H1 (cell line): ENCODE data around the gene RFFL. TPM values are rescaled to one million over a fixed set of nuclear protein-coding genes. Genes with fewer than 3 reads are reported as not detected.

ENCODE experiments used
- CTCF ChIA-PET: fragments of 300-600 bp; sonication (Branson Sonifier 250); formaldehyde crosslinking; loops from one replicate; lab custom pipeline; 2021; ENCODE audit not compliant: partially characterized antibody; lab: Charles Lee
- POLR2A ChIA-PET: fragments of 300-600 bp; sonication (Branson Sonifier 250); formaldehyde crosslinking; loops from one replicate; lab custom pipeline; 2021; ENCODE audit warnings: inconsistent platforms; ENCODE audit not compliant: partially characterized antibody; lab: Charles Lee
- DNase-seq, 2 experiments: peaks; one replicate each; pipeline versions ENCODE4 v3.0.0 to v3.0.0-alpha.2; 2010 to 2022; ENCODE audit warnings: low spot score in 2 of 2, low read depth in 1 of 2, mixed read lengths in 1 of 2
- FAIRE-seq: peaks from 2 replicates; lab custom pipeline; 2011; peaks lifted over from hg19 to GRCh38; lab: Jason Lieb, UNC
- H2AFZ ChIP-seq: 2 replicates; pipeline ENCODE4 v1.8.1; 2012; ENCODE audit warnings: low read length, inconsistent platforms
- H2AK5ac ChIP-seq: 2 replicates; pipeline ENCODE4 v1.6.1; 2013; ENCODE audit warnings: low read depth, low read length
- H2BK120ac ChIP-seq: replicated peaks from 2 replicates; pipeline ENCODE3; 2013; ENCODE audit warnings: low read depth, low read length, inconsistent platforms
- H2BK12ac ChIP-seq: 2 replicates; pipeline ENCODE4 v1.6.1; 2013; ENCODE audit warnings: low read depth, low read length
- H2BK15ac ChIP-seq: 2 replicates; pipeline ENCODE4 v1.6.1; 2013; ENCODE audit warnings: low read length
- H2BK20ac ChIP-seq: 2 replicates; pipeline ENCODE4 v1.6.1; 2013; ENCODE audit warnings: low read length
- H2BK5ac ChIP-seq: 2 replicates; pipeline ENCODE4 v1.6.1; 2013; ENCODE audit warnings: low read depth, low read length
- H3K14ac ChIP-seq: 2 replicates; pipeline ENCODE4 v1.6.1; 2013; ENCODE audit warnings: inconsistent platforms; ENCODE audit not compliant: insufficient read length
- H3K18ac ChIP-seq: 2 replicates; pipeline ENCODE4 v1.6.1; 2013; ENCODE audit warnings: low read length; ENCODE audit errors: extremely low read depth
- H3K23ac ChIP-seq: 2 replicates; pipeline ENCODE4 v1.6.1; 2013; ENCODE audit warnings: inconsistent platforms; ENCODE audit not compliant: insufficient read length
- H3K23me2 ChIP-seq: 2 replicates; pipeline ENCODE4 v1.6.1; 2013; ENCODE audit warnings: low read depth, low read length
- H3K27ac ChIP-seq: 2 replicates; pipeline ENCODE4 v1.6.1; 2011; ENCODE audit warnings: low read depth, low read length, inconsistent platforms
- H3K27me3 ChIP-seq, 4 experiments: replicated peaks in 1 of 4; 1 replicate in 1 of 4; 2 replicates in 3 of 4; pipeline versions ENCODE4 v1.6.1 to v1.8.1; 2011 to 2013; ENCODE audit warnings: low read length in 3 of 4, mild to moderate bottlenecking in 3 of 4, inconsistent platforms in 2 of 4, mixed read lengths in 2 of 4, moderate library complexity in 1 of 4; ENCODE audit not compliant: control insufficient read depth in 3 of 4, insufficient read depth in 3 of 4; ENCODE audit errors: extremely low read depth in 1 of 4
- H3K36me3 ChIP-seq, 4 experiments: 2 replicates each; pipeline versions ENCODE4 v1.6.1 to v1.8.1; 2011 to 2013; ENCODE audit warnings: mild to moderate bottlenecking in 4 of 4, low read length in 3 of 4, moderate library complexity in 2 of 4, control low read depth in 1 of 4, inconsistent platforms in 1 of 4; ENCODE audit not compliant: insufficient read depth in 4 of 4, control insufficient read depth in 2 of 4
- H3K4ac ChIP-seq: replicated peaks from 2 replicates; pipeline ENCODE3; 2013; ENCODE audit warnings: low read length, low read depth, mixed read lengths, inconsistent platforms; ENCODE audit not compliant: insufficient read length
- H3K4me1 ChIP-seq, 4 experiments: replicated peaks in 1 of 4; 1 replicate in 1 of 4; 2 replicates in 3 of 4; pipeline versions ENCODE4 v1.6.1 to v1.8.1; 2011 to 2013; ENCODE audit warnings: low read length in 3 of 4, inconsistent platforms in 2 of 4, mixed read lengths in 1 of 4; ENCODE audit not compliant: insufficient read depth in 4 of 4, control insufficient read depth in 3 of 4
- H3K4me2 ChIP-seq, 2 experiments: 2 replicates each; pipeline versions ENCODE4 v1.6.1 to v1.8.1; 2011 to 2013; ENCODE audit warnings: low read depth in 2 of 2, low read length in 2 of 2, control low read depth in 1 of 2, inconsistent platforms in 1 of 2, mild to moderate bottlenecking in 1 of 2; ENCODE audit not compliant: insufficient read depth in 1 of 2
- H3K4me3 ChIP-seq, 4 experiments: fragments of 200-600, 300-600 bp in 1 of 4; sonication (generic), shearing (Covaris generic), sonication (Bioruptor Twin) in 1 of 4; 2 replicates each; pipeline versions ENCODE4 v1.5.1 to v1.8.1; 2011 to 2016; ENCODE audit warnings: low read length in 4 of 4, low read depth in 3 of 4, control low read depth in 2 of 4, inconsistent platforms in 2 of 4, mild to moderate bottlenecking in 2 of 4, mixed read lengths in 1 of 4, moderate library complexity in 1 of 4; ENCODE audit not compliant: insufficient read depth in 2 of 4; ENCODE audit errors: extremely low read depth in 1 of 4
- H3K56ac ChIP-seq: replicated peaks from 2 replicates; pipeline ENCODE3; 2013; ENCODE audit warnings: low read depth, mild to moderate bottlenecking, mixed read lengths, low read length, inconsistent platforms; ENCODE audit not compliant: insufficient read length
- H3K79me1 ChIP-seq: 2 replicates; pipeline ENCODE4 v1.6.1; 2013; ENCODE audit warnings: low read depth, low read length, control low read depth
- H3K79me2 ChIP-seq, 2 experiments: 2 replicates each; pipeline versions ENCODE4 v1.6.1 to v1.8.1; 2012 to 2013; ENCODE audit warnings: low read length in 2 of 2, mild to moderate bottlenecking in 2 of 2, inconsistent platforms in 1 of 2; ENCODE audit not compliant: insufficient read depth in 2 of 2, control insufficient read depth in 1 of 2
- H3K9ac ChIP-seq, 4 experiments: replicated peaks in 1 of 4; 1 replicate in 1 of 4; 2 replicates in 3 of 4; pipeline versions ENCODE4 v1.6.1 to v1.8.1; 2011 to 2013; ENCODE audit warnings: low read depth in 3 of 4, low read length in 3 of 4, control low read depth in 2 of 4, mild to moderate bottlenecking in 2 of 4, moderate library complexity in 2 of 4, inconsistent platforms in 1 of 4; ENCODE audit errors: extremely low read depth in 1 of 4
- H3K9me3 ChIP-seq, 2 experiments: 2 replicates each; pipeline versions ENCODE4 v1.6.1 to v1.8.1; 2012 to 2013; ENCODE audit warnings: mild to moderate bottlenecking in 2 of 2, moderate library complexity in 2 of 2, control low read depth in 1 of 2, inconsistent platforms in 1 of 2, low read depth in 1 of 2, low read length in 1 of 2, mixed read lengths in 1 of 2; ENCODE audit not compliant: insufficient read depth in 2 of 2
- H4K20me1 ChIP-seq, 2 experiments: replicated peaks in 1 of 2; 2 replicates each; pipeline versions ENCODE3 to v1.8.1; 2011 to 2013; ENCODE audit warnings: inconsistent platforms in 2 of 2, low read length in 2 of 2, mild to moderate bottlenecking in 1 of 2; ENCODE audit not compliant: insufficient read depth in 2 of 2, control insufficient read depth in 1 of 2
- H4K5ac ChIP-seq: 2 replicates; pipeline ENCODE4 v1.6.1; 2013; ENCODE audit warnings: low read length, low read depth, mixed read lengths, inconsistent platforms; ENCODE audit not compliant: insufficient read length
- H4K8ac ChIP-seq: 2 replicates; pipeline ENCODE4 v1.8.0; 2013; ENCODE audit warnings: mild to moderate bottlenecking, moderate library complexity, low read length, inconsistent platforms; ENCODE audit not compliant: insufficient read depth; ENCODE audit errors: extremely low read depth
- H4K91ac ChIP-seq: replicated peaks from 2 replicates; pipeline ENCODE3; 2013; ENCODE audit warnings: low read length, mixed read lengths, inconsistent platforms; ENCODE audit not compliant: insufficient read length
- BACH1 ChIP-seq: IDR thresholded peaks from 2 replicates; pipeline ENCODE4 v1.6.1; 2012; ENCODE audit warnings: low read length, improper control_type of control experiment
- BCL11A ChIP-seq, 2 experiments: IDR thresholded peaks; one replicate each; pipeline ENCODE4 v1.6.1; 2011; ENCODE audit warnings: low read depth in 2 of 2, low read length in 2 of 2, mild to moderate bottlenecking in 2 of 2
- CHD1 ChIP-seq: IDR thresholded peaks from 2 replicates; pipeline ENCODE4 v1.6.1; 2012; ENCODE audit warnings: low read depth, low read length, improper control_type of control experiment
- CREB1 ChIP-seq: IDR thresholded peaks from 2 replicates; pipeline ENCODE4 v1.6.1; 2012; ENCODE audit warnings: inconsistent platforms
- EZH2 ChIP-seq: fragments of 200-600 bp; sonication (generic); IDR thresholded peaks from 2 replicates; pipeline ENCODE4 v1.7.1; 2012; ENCODE audit warnings: low read depth, mild to moderate bottlenecking, moderate library complexity, low read length, inconsistent platforms; ENCODE audit not compliant: severe bottlenecking
- FOSL1 ChIP-seq: IDR thresholded peaks from 2 replicates; pipeline ENCODE4 v1.6.1; 2011; ENCODE audit warnings: mild to moderate bottlenecking, low read depth, low read length, moderate library complexity; ENCODE audit not compliant: insufficient read depth
- GABPA ChIP-seq: IDR thresholded peaks from 2 replicates; pipeline ENCODE4 v1.6.1; 2011; ENCODE audit warnings: mild to moderate bottlenecking, low read length, moderate library complexity, borderline replicate concordance; ENCODE audit not compliant: insufficient read depth
- HDAC6 ChIP-seq: IDR thresholded peaks from one replicate; pipeline ENCODE4 v1.7.1; 2012; ENCODE audit warnings: low read depth, mild to moderate bottlenecking, inconsistent platforms, low read length, moderate library complexity
- JUND ChIP-seq: IDR thresholded peaks from 2 replicates; pipeline ENCODE4 v1.6.1; 2011; ENCODE audit warnings: mild to moderate bottlenecking, improper control_type of control experiment, low read length
- RFX5 ChIP-seq: IDR thresholded peaks from 2 replicates; pipeline ENCODE4 v1.6.1; 2011; ENCODE audit warnings: low read depth, low read length, improper control_type of control experiment, borderline replicate concordance
- SRF ChIP-seq: IDR thresholded peaks from 2 replicates; pipeline ENCODE4 v1.6.1; 2011; ENCODE audit warnings: mild to moderate bottlenecking, low read depth, low read length, moderate library complexity
- TBP ChIP-seq: IDR thresholded peaks from 2 replicates; pipeline ENCODE4 v1.6.1; 2011; ENCODE audit warnings: low read depth, low read length, improper control_type of control experiment
- TCF12 ChIP-seq: IDR thresholded peaks from 2 replicates; pipeline ENCODE4 v1.6.1; 2011; ENCODE audit warnings: low read depth, mild to moderate bottlenecking, low read length
- WGBS, 2 experiments: shearing (Covaris generic) in 1 of 2; methylation state at CpG; one replicate each; pipeline versions ENCODE4 v1.1.6 to v1.1.7; 2013 to 2015; ENCODE audit warnings: low lambda C conversion rate in 2 of 2, mixed read lengths in 2 of 2, inconsistent platforms in 1 of 2, low coverage in 1 of 2, missing lambda C conversion rate in 1 of 2; ENCODE audit not compliant: insufficient replicate concordance in 2 of 2, insufficient coverage in 1 of 2, insufficient read length in 1 of 2; ENCODE audit errors: extremely low coverage in 1 of 2, missing lambda C conversion rate in 1 of 2; 5-methylcytosine and 5-hydroxymethylcytosine counted together
- polyA plus RNA-seq, 7 experiments: library from polyadenylated mRNA; depleted of rRNA in 3 of 7; stranded (reverse) in 5 of 7; unstranded in 2 of 7; fragments of >200 nt in 5 of 7; fragments of 200-250 nt in 2 of 7; gene quantifications; 1 replicate in 5 of 7; 2 replicates in 1 of 7; 4 replicates in 1 of 7; pipeline versions ENCODE4 v1.2.1 to v1.2.3, GENCODE V29; 2011 to 2013; ENCODE audit warnings: missing spikeins in 2 of 7, mixed read lengths in 2 of 7
- total RNA-seq: library from RNA; stranded (reverse); fragmentation: NEBNext Ultra II Directional; extraction: Animal tissue kit (Norgen Biotek cat#: 25700); gene quantifications from 2 replicates; pipeline ENCODE4 v1.2.1, GENCODE V29; 2021
- TF ChIP-seq, protein P1 (sequence below): IDR thresholded peaks from 2 replicates; pipeline ENCODE4 v1.6.1; 2011; ENCODE audit warnings: low read depth, mild to moderate bottlenecking, low read length; ENCODE audit not compliant: insufficient read depth

Gene RFFL
- total and polyA plus RNA-seq, 2 of the 8 experiments (the other 6 are each of a cell fraction or from before 2014, with no cell fraction given), result 14.0 to 24.5 TPM

DNA sequence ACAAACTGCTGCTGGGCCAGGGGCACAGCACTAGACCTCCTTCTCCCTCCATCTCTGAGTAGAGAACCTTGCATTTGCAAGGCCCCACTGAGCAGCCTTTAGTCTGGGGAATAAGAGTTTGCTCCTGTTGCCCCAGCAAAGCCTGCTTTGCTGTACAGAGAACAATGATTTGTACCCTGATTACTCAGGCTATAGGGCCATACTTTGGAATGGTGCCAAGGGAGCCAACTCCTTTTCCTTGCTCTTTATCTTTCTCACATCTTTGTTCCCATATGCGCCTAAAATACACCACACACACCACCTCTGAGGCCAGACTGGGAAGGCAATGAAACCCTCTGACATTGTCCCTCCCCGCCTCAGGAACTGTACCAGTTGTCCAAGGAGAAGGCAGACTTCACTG, 62.0 kb downstream of the RFFL start:
- Histone ChIP-seq H3K14ac (no peak overlapping the region), H3K4ac (no peak overlapping the region), H4K91ac (no peak overlapping the region), H2AFZ (no peak overlapping the region), H2AK5ac (no peak overlapping the region), H3K4me1 (no peaks in the 10 kb centered on the region), H2BK12ac (no peak overlapping the region), H3K9me3 (no peaks in the 10 kb centered on the region), H3K27ac (no peak overlapping the region), H4K8ac (no peak overlapping the region), H3K27me3 (no peaks in the 10 kb centered on the region), H2BK20ac (no peak overlapping the region), H3K4me3 (no peak overlapping the region), H3K79me1 (no peaks in the 10 kb centered on the region), H3K23me2 (no peaks in the 10 kb centered on the region), H3K36me3 (peaks cover 43 to 84% (median 68%) of the 10 kb centered on the region in 4 experiments), H3K79me2 (no peaks in the 10 kb centered on the region), H3K56ac (no peak overlapping the region), H3K4me2 (no peak overlapping the region), H2BK120ac (no peak overlapping the region), H3K18ac (no peak overlapping the region), H2BK15ac (no peak overlapping the region), H4K20me1 (peaks cover 8% of the 10 kb centered on the region in 2 experiments), H2BK5ac (no peak overlapping the region), H4K5ac (no peak overlapping the region), H3K23ac (no peak overlapping the region), H3K9ac (no peak overlapping the region)
- ChIA-PET POLR2A (interaction anchor here (0.8 to 5.3 kb wide), 6 partner anchors 10 to 128 kb away, joined by 3 to 26 read pairs (median 11); partner anchors contain the start of gene LIG3), CTCF (interaction anchor here (0.6 to 1.4 kb wide), 3 partner anchors 76 to 117 kb away, joined by 3 to 5 read pairs (median 3); no protein-coding TSS in a partner anchor)
- no peak for FAIRE-seq
- no peak for TF ChIP-seq BACH1
- no peak for TF ChIP-seq SRF
- TF ChIP-seq JUND, result no peak
- no peak for TF ChIP-seq RFX5
- no peak for TF ChIP-seq EZH2
- no peak for TF ChIP-seq TBP
- TF ChIP-seq, protein P1, sequence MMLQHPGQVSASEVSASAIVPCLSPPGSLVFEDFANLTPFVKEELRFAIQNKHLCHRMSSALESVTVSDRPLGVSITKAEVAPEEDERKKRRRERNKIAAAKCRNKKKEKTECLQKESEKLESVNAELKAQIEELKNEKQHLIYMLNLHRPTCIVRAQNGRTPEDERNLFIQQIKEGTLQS, result no peak
- TF ChIP-seq GABPA, result no peak
- TF ChIP-seq HDAC6, result no peak
- no peak for TF ChIP-seq TCF12
- TF ChIP-seq CHD1, result no peak
- TF ChIP-seq CREB1, result no peak
- TF ChIP-seq FOSL1, result no peak
- TF ChIP-seq BCL11A (IDR thresholded peaks at IDR 0.05; ENCODE audit: low read depth in 2 of 2, low read length in 2 of 2), result no peak
- WGBS, 2 experiments, result 92% methylated on average over 2 of the region's 2 CpGs; no CpG with 5 or more reads in 1 of the 2 experiments
- no peak for DNase-seq
